Measurements from ENCODE around the gene C1QL4.

DNA sequence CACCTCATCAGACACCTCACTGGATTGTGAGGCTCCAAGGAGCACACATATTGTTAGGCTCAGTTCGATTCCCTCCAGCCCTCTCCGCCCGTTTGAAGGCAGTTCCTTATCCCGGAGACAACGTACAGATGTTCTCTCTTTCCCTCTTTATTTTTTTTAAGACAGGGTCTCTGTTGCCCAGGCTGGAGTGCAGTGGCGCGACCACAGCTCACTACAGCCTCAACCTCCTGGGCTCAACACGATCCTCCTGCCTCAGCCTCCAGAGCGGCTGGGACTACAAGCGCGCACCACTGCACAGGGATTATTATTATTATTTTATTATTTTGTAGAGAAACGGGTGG, 14.7 kb downstream of the C1QL4 start:
- TF ChIP-seq, protein P1, sequence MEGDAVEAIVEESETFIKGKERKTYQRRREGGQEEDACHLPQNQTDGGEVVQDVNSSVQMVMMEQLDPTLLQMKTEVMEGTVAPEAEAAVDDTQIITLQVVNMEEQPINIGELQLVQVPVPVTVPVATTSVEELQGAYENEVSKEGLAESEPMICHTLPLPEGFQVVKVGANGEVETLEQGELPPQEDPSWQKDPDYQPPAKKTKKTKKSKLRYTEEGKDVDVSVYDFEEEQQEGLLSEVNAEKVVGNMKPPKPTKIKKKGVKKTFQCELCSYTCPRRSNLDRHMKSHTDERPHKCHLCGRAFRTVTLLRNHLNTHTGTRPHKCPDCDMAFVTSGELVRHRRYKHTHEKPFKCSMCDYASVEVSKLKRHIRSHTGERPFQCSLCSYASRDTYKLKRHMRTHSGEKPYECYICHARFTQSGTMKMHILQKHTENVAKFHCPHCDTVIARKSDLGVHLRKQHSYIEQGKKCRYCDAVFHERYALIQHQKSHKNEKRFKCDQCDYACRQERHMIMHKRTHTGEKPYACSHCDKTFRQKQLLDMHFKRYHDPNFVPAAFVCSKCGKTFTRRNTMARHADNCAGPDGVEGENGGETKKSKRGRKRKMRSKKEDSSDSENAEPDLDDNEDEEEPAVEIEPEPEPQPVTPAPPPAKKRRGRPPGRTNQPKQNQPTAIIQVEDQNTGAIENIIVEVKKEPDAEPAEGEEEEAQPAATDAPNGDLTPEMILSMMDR (optimal IDR thresholded peaks at IDR 0.05 in 1 of 3, IDR thresholded peaks at IDR 0.05 in 1 of 3, conservative IDR thresholded peaks at IDR 0.05 in 1 of 3; ENCODE audit: extremely low read depth in 1 of 3, insufficient read depth in 2 of 3, low read length in 3 of 3): no peak
- no peak for TF ChIP-seq EZH2 (IDR thresholded peaks at IDR 0.05; ENCODE audit: low read length)

All from keratinocyte (primary cell).